HK-2 (cell line): ENCODE results near the gene PCNX3.

Source experiments
- DNase-seq: peaks from one replicate; pipeline ENCODE4 v3.0.0-alpha.2; 2018; ENCODE audit not compliant: unreplicated experiment

PCNX3 gene

GRCh38 chr11:65580031-65580692, 35.4 kb upstream of the PCNX3 start:
- no peak for DNase-seq

DNA sequence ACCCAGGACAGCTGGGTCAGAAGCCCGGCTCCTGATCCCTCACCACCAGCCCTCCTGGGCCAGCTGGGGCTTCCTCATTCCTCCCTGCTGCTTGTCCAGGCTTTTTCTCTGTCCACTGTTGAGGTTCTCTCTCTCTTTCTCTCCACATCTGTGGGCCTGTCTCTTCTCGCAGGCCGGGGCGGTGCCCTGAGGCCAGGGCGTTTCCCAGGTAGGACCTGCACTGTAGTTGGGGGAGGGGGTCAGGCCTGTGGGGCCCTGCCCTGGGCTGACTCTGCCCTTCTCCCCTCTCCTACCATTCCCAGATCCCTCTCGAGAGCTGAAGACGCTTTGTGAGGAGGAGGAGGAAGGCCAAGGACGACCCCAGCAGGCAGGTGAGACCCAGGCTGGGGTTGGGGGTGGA, 34.8 kb upstream of the PCNX3 start:
- DNase-seq, result no peak

- no peak for DNase-seq
Measured at GRCh38 chr11:65581928-65582327, 33.6 kb upstream of the PCNX3 start.

DNA sequence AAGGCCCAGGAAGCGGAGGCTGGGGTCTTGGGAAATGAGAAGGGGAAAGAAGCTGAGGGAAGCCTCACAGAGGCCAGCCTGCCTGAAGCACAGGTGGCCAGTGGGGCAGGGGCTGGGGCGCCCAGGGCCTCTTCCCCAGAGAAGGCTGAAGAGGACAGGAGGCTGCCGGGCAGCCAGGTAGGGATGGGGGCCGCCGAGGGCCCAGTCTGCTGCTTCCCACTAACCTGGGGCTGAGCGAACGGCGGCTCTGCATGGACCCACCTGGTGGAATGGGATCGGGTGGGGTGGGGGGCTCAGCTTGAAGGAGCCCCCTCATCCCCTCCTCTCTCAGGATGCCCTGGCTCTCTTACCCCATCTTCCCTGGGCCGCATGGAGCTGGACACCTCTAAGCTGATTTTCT, 32.0 kb upstream of the PCNX3 start:
- no peak for DNase-seq

- DNase-seq, result no peak
Measured at GRCh38 chr11:65584106-65584505, 31.5 kb upstream of the PCNX3 start.

- DNase-seq, result no peak
Measured at GRCh38 chr11:65584723-65585171, 30.8 kb upstream of the PCNX3 start.

DNA sequence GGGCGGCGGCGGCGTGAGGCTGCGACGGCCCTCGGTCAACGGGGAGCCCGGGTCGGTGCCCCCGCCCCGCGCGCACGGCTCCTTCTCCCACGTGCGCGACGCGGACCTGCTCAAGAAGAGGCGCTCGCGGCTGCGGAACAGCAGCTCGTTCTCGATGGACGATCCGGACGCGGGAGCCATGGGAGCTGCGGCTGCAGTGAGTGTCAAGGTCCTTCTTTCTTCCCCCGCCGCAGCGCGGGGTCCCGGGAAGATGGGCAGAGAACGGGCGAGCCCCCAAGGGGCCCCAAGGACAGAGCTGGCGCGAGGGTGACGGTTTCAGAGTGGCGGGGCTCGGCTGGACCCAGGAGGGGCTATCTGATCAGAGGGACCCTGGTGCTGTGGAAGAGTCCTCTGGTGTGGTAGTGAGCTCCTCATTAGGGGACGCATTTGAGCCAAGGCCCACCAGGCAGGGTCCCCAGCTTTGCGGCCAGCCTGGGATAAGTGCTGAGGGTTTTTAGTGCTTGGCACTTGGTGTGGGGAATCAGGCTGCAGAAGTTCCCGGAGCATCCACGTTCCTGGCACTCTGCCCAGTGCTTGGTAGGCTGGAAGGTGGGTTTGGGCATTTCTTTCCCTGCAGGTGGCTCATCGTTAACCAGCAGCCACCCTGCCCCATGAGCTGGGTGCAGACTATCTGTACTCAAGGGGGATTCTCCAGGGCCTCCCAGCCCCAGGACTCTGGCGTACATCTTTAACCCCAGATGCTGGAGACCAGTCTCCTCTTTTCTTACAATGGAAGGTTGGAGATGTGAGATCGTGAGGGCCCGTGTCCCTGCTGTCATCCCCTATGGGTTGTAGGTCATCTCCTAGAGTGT, 30.0 kb upstream of the PCNX3 start:
- DNase-seq, result no peak

DNA sequence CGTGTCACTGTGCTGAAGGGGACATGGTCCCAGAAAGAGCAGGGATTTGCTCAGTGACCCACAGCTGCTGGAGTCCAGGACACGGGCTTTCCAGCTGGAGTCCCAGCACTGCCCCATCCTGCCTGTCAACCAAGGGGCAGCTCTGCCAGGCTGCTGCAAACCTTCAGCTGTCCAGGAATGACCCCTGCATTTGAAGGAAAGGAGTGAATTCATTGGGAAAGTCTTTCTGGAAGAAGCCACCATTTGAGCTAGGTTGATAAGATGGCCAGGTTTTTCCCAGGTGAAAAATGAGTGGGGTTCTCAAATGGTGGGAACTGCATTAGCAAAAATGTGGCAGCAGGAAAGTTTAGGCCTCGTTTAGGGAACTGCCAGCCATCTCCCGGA, 29.3 kb upstream of the PCNX3 start:
- DNase-seq, result no peak

- DNase-seq, result no peak
Measured at GRCh38 chr11:65586676-65587075, 28.9 kb upstream of the PCNX3 start.

DNA sequence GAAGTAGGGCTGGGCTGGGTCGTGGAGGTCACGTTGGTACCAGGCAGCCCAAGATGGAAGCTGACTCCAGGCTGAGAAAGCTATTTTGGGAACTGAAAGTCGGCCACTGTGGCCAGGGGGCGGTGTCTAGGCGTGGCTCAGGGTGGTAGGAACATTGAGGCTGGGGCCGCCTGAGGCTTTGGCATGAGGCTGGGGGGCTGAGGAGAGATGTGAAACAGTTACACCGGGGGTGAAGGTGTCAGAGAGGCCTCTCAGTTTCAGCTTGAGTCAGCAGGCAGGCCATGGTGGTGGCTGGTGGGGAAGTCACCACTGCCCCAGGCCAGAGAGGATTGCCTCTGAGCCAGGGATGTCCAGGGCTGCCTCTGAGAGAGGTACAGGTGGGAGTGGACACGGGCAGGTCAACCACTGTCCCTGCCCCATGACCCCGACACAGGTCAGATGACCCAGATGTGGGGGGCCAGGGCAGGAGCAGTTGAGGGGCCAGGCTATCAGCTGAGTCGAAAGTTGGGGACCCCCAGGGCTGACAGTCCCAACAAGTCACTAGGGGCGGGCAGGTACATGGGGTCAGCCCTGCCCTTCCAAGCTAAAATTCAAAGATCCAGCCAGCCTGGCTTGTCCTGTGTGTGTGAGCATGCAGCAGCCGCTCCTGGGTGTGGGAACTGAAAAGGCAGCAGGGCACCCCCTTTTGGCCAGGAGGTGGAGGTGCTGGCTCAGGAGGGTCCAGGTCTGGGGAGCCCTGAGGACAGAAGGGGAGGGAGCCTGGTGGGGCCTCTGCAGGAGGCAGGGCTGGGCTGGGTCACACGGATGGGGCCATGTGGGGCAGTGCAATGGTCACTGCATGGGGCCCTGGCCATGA, 27.1 kb upstream of the PCNX3 start:
- no peak for DNase-seq

GRCh38 chr11:65589444-65590239, 25.9 kb upstream of the PCNX3 start:
- no peak for DNase-seq

DNA sequence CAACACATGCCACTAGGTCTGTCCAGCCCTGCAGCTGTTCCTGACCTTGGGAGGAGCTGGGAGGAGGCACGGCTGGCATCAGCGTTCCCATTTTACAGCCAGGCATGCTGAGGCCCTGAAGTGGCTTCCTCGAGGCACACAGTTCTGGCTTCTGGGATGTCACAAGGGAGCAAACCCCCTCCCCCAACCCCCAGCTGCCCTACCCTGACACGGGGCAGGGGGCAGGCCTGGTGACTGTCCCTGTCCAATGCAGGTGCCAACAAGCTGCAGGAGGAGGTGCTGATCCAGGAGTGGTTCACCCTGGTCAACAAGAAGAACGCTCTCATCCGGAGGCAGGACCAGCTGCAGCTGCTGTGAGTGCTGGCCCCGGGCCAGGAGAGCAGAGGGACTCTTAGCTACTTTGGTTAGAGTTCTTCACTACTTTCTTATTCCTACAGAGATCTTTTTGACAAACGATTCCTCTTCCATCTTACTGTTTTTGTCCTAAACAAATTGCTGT, 25.3 kb upstream of the PCNX3 start:
- no peak for DNase-seq

DNA sequence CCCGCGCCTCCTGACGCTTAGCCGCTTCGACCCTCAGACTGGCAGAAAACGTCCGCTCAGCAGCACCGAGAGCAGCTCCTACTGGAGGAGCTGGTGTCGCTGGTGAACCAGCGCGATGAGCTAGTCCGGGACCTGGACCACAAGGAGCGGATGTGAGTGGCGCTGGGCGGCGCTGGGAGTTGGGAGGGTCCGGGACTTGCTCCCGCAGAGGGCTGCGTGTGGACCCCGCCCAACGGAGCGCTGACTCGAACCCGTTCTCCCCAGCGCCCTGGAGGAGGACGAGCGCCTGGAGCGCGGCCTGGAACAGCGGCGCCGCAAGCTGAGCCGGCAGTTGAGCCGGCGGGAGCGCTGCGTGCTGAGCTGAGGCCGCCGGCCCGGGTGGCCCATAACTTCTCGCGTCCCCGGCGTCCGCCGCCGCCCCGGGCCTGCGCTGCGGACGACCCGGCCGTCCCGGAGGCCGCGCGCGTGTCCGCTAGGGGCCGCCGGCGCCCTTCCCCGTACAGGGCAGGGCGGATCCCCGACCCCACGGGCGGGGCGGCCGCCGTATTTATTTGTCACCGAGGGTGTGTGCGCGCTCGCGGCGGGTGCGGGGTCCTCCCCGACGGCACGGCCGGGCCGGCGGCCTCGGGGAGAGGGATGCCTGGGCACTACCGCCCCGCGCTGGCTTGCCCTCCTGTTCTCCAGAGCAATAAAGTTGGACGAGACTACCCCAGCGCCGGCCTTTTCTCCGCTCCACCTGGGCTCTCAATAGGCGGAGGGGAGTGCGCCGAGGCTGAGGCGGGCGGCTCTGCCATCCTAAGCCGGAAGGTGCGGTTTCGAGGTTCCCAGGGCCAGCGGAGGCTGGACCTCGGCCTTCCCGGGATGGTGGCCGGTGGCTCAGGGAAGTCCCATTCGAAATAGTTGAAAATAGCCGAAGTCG, 23.4 kb upstream of the PCNX3 start:
- no peak for DNase-seq

GRCh38 chr11:65592858-65593517, 22.6 kb upstream of the PCNX3 start:
- no peak for DNase-seq

GRCh38 chr11:65593518-65594414, 21.8 kb upstream of the PCNX3 start:
- DNase-seq, result no peak

- DNase-seq, result no peak
Measured at GRCh38 chr11:65595131-65595530, 20.4 kb upstream of the PCNX3 start.

GRCh38 chr11:65595543-65596281, 19.9 kb upstream of the PCNX3 start, which contains the start of gene KCNK7:
Gene KCNK7, minus strand, starts transcription at chr11:65595800. Its CDS starts 28 bp downstream, at chr11:65595772.
- DNase-seq, result no peak

DNA sequence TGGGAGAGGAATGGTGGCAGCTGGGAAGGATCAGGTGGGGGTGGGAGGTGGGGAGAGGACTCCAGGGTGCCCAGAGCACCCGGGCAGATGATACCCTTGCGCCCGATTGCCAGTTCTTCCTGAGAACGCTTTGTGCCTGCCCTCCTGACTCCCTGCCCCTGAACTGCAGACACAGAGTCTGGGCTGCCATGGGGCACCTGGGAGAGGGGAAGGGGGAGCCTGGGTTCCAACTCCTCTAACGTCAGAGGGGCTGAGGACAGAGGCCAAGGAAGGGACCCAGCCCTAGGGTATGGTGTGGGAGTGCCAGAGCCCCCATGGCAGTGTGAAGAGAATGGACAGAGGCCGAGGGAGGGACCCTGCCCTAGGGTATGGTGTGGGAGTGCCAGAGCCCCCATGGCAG, 19.1 kb upstream of the PCNX3 start:
- no peak for DNase-seq
